Activated CD8-positive, alpha-beta memory T cell treated with anti-CD3 and anti-CD28 coated beads, Interleukin-2, amount 10 ng/mL, durations not matched to agents 7 days and 5 days (primary cell): Measurements from ENCODE around the gene RAD21L1. TPM values are rescaled to one million over a fixed set of nuclear protein-coding genes. Genes with fewer than 3 reads are reported as not detected.

ENCODE experiments used
- ATAC-seq: fragments of 150-1000 bp; cut with Tn5 transposase; one replicate; pipeline ENCODE4 v1.10.0; 2021; ENCODE audit warnings: moderate library complexity
- CTCF ChIA-PET: fragments of 350-600 bp; sonication (Branson Sonifier 250); formaldehyde crosslinking; loops from one replicate; lab custom pipeline; 2021; ENCODE audit warnings: antibody characterized with exemption; lab: Charles Lee
- DNase-seq: peaks from one replicate; pipeline ENCODE4 v3.0.0-alpha.2; 2020
- H3K27ac Mint-ChIP-seq: one replicate; pipeline ENCODE4 v1.8.0; 2021; ENCODE audit warnings: mild to moderate bottlenecking, mixed read lengths
- H3K27me3 Mint-ChIP-seq: one replicate; pipeline ENCODE4 v1.8.0; 2021; ENCODE audit warnings: mixed read lengths
- H3K36me3 Mint-ChIP-seq: one replicate; pipeline ENCODE4 v1.8.0; 2021; ENCODE audit warnings: mild to moderate bottlenecking, mixed read lengths
- H3K4me1 Mint-ChIP-seq: one replicate; pipeline ENCODE4 v1.8.0; 2021; ENCODE audit warnings: mixed read lengths
- H3K4me3 Mint-ChIP-seq: one replicate; pipeline ENCODE4 v1.8.0; 2021; ENCODE audit warnings: mild to moderate bottlenecking, moderate library complexity, mixed read lengths
- H3K9me3 Mint-ChIP-seq: one replicate; pipeline ENCODE4 v1.8.0; 2022; ENCODE audit warnings: low read depth, mixed read lengths
- total RNA-seq, 2 experiments: library from RNA; stranded (reverse); gene quantifications; one replicate each; pipeline ENCODE4 v1.2.3, GENCODE V29; 2021

Gene RAD21L1
- total RNA-seq, 2 experiments from 2014 or later, result 0.67 TPM; not detected in 1

- CTCF ChIA-PET, result no interaction called here
- no peak overlapping the region for H3K27ac Mint-ChIP-seq
- H3K9me3 Mint-ChIP-seq, result no peaks in the 10 kb centered on the region
- no peaks in the 10 kb centered on the region for H3K36me3 Mint-ChIP-seq
- DNase-seq (no peak), ATAC-seq (no peak)
- peaks cover 12% of the 10 kb centered on the region for H3K4me1 Mint-ChIP-seq
- peaks cover 47% of the 10 kb centered on the region for H3K27me3 Mint-ChIP-seq
- H3K4me3 Mint-ChIP-seq, result no peak overlapping the region
Measured at GRCh38 chr20:1187605-1188171, 38.2 kb upstream of the RAD21L1 start.

DNA sequence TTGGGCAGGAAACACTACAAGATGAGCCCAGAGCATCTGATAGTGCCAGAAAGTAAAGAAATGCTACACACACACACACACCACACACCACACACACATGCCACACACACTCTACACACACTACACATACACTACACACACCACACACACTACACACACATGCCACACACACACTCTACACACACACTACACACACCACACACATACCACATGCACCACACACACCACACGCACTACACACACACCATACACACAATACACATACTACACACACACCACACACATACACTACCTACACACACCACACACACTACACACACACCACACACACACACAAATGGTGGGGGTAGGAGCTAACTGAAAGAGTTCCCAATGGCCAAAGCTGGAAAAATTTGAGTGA, 37.5 kb upstream of the RAD21L1 start:
- peaks cover 12% of the 10 kb centered on the region for H3K4me1 Mint-ChIP-seq
- CTCF ChIA-PET, result no interaction called here
- no peaks in the 10 kb centered on the region for H3K36me3 Mint-ChIP-seq
- no peak overlapping the region for H3K27ac Mint-ChIP-seq
- ATAC-seq (no peak), DNase-seq (no peak)
- peaks cover 40% of the 10 kb centered on the region for H3K27me3 Mint-ChIP-seq
- H3K9me3 Mint-ChIP-seq, result no peaks in the 10 kb centered on the region
- H3K4me3 Mint-ChIP-seq, result no peak overlapping the region

DNA sequence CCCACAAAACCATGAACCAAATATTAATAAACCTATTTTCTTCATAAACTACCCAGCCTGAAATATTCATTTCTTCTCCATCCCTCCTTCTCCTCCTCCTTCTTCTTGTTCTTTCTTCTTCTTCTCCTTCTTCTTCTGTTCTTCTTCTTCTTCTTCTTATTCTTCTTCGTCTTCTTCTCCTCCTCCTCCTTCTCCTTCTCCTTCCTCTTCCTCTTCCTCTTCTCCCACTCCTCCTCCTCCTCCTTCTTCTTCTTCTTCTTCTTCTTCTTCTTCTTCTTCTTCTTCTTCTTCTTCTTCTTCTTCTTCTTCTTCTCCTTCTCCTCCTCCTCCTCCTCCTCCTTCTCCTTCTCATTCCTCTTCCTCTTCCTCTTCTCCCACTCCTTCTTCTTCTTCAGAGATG, 36.0 kb upstream of the RAD21L1 start:
- no peak overlapping the region for H3K4me3 Mint-ChIP-seq
- peaks cover 26% of the 10 kb centered on the region for H3K27me3 Mint-ChIP-seq
- H3K36me3 Mint-ChIP-seq, result no peaks in the 10 kb centered on the region
- no peak for DNase-seq
- peaks cover 5% of the 10 kb centered on the region for H3K4me1 Mint-ChIP-seq
- no peak overlapping the region for H3K27ac Mint-ChIP-seq
- no peaks in the 10 kb centered on the region for H3K9me3 Mint-ChIP-seq
- CTCF ChIA-PET, result no interaction called here
- no peak for ATAC-seq

- CTCF ChIA-PET, result interaction anchor here (1.1 kb wide), 1 partner anchor 21 kb away, joined by 3 read pairs; no protein-coding TSS in a partner anchor
- Mint-ChIP-seq H3K4me1 (peaks cover 5% of the 10 kb centered on the region), H3K27me3 (peaks cover 26% of the 10 kb centered on the region), H3K36me3 (no peaks in the 10 kb centered on the region), H3K27ac (no peak overlapping the region), H3K9me3 (no peaks in the 10 kb centered on the region), H3K4me3 (no peak overlapping the region)
- no peak for ATAC-seq
- no peak for DNase-seq
Measured at GRCh38 chr20:1190847-1191246, 35.0 kb upstream of the RAD21L1 start.

GRCh38 chr20:1191299-1191698, 34.5 kb upstream of the RAD21L1 start:
- Mint-ChIP-seq H3K36me3 (no peaks in the 10 kb centered on the region), H3K4me1 (peaks cover under 1% of the 10 kb centered on the region), H3K27me3 (peaks cover 22% of the 10 kb centered on the region), H3K9me3 (no peaks in the 10 kb centered on the region), H3K27ac (no peak overlapping the region), H3K4me3 (no peak overlapping the region)
- CTCF ChIA-PET, result interaction anchor here (1.1 kb wide), 1 partner anchor 21 kb away, joined by 3 read pairs; no protein-coding TSS in a partner anchor
- DNase-seq (no peak), ATAC-seq (no peak)

GRCh38 chr20:1195226-1195625, 30.6 kb upstream of the RAD21L1 start:
- ATAC-seq (no peak), DNase-seq (no peak)
- Mint-ChIP-seq H3K36me3 (no peaks in the 10 kb centered on the region), H3K4me1 (peaks cover 4% of the 10 kb centered on the region), H3K9me3 (no peaks in the 10 kb centered on the region), H3K27ac (no peak overlapping the region), H3K27me3 (peaks cover 8% of the 10 kb centered on the region), H3K4me3 (no peak overlapping the region)
- CTCF ChIA-PET, result no interaction called here

DNA sequence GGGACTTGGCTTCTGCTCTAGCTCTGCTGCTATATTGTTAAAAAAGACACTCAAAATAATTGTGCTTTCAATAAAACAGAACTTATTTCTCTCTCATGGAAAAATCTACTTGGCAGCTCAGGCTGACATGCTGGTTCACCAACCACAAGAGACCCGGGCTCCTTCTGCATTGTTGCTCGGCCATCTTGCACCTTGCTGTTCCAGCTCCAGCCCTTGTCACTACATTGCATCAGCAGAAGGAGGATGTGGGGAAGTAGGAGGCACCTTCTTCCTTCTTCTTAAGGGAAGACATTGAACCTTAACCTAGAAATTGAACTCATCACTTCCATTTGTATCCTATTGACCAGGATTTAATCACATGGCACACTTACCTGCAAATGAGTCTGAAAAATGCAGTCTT, 29.2 kb upstream of the RAD21L1 start:
- H3K27ac Mint-ChIP-seq, result no peak overlapping the region
- no peaks in the 10 kb centered on the region for H3K27me3 Mint-ChIP-seq
- peaks cover 6% of the 10 kb centered on the region for H3K4me1 Mint-ChIP-seq
- H3K4me3 Mint-ChIP-seq, result no peak overlapping the region
- no peaks in the 10 kb centered on the region for H3K9me3 Mint-ChIP-seq
- ATAC-seq, result no peak
- no peaks in the 10 kb centered on the region for H3K36me3 Mint-ChIP-seq
- no peak for DNase-seq
- CTCF ChIA-PET, result interaction anchor here (0.7 to 0.8 kb wide), 2 partner anchors 12 to 379 kb away, joined by 3 to 4 read pairs; no protein-coding TSS in a partner anchor

DNA sequence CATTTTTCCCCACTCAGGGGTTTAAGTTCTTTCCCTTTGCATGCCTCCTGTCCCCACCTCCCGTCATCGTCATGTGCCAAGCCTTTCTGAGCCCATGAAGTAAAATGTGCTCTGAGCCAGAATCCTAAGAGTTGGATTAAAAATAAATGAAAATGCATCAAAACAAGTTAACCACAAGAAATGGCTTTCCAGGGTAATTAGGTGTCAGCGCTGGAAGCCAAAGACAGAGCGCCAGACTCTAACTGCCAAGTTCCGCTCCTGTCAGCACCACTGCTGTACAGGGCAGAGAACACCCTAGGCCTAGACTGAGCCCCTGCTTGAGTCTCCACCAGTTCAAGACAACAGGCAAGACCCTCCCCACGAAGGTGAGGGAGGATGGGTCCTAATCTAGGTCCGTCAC, 28.0 kb upstream of the RAD21L1 start:
- Mint-ChIP-seq H3K4me1 (peaks cover 6% of the 10 kb centered on the region), H3K27me3 (no peaks in the 10 kb centered on the region), H3K9me3 (no peaks in the 10 kb centered on the region), H3K27ac (no peak overlapping the region), H3K36me3 (no peaks in the 10 kb centered on the region), H3K4me3 (no peak overlapping the region)
- no peak for ATAC-seq
- no peak for DNase-seq
- CTCF ChIA-PET, result interaction anchor here (1.4 kb wide), 1 partner anchor 253 kb away, joined by 3 read pairs; no protein-coding TSS in a partner anchor

GRCh38 chr20:1198751-1199150, 27.1 kb upstream of the RAD21L1 start:
- H3K36me3 Mint-ChIP-seq, result no peaks in the 10 kb centered on the region
- ATAC-seq (no peak), DNase-seq (no peak)
- no peak overlapping the region for H3K27ac Mint-ChIP-seq
- H3K4me1 Mint-ChIP-seq, result peaks cover 6% of the 10 kb centered on the region
- CTCF ChIA-PET, result interaction anchor here (1.1 to 1.4 kb wide), 2 partner anchors 14 to 252 kb away, joined by 3 read pairs; no protein-coding TSS in a partner anchor
- H3K9me3 Mint-ChIP-seq, result no peaks in the 10 kb centered on the region
- no peak overlapping the region for H3K4me3 Mint-ChIP-seq
- no peaks in the 10 kb centered on the region for H3K27me3 Mint-ChIP-seq

DNA sequence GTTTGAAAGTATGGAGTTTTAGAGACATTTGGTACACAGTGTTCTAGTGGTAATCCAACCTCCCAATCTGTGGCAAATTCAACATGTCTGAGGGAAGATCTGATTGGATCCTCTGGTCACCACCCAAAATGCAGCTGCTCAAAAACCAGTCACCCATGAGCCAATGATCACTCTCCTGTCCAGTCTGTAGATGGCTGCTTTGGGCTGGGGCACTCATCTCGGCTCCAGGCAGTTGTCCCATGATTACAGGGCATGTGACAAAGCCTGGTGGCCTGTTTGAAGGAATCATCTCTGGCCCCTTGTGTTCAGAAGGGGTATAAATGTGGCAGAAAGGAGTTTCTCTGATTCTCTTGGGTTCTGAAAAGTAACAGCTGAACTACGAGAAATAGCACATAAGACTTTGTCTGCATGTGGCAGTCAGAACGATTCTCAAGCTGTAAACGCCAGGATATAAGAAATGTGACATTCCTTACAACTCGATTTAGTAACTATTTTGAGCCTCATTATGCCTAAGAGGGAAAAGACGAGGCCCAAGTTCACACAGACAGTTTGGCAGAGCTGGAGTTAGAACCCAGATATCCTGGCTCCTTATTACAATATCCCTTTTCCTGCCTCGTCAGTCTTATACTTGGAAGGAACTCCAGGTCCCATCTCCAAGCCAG, 26.5 kb upstream of the RAD21L1 start:
- Mint-ChIP-seq H3K27me3 (no peaks in the 10 kb centered on the region), H3K27ac (no peak overlapping the region), H3K9me3 (no peaks in the 10 kb centered on the region), H3K36me3 (no peaks in the 10 kb centered on the region), H3K4me1 (peaks cover 6% of the 10 kb centered on the region), H3K4me3 (no peak overlapping the region)
- DNase-seq, result no peak
- CTCF ChIA-PET, result interaction anchor here (1.1 to 1.4 kb wide), 4 partner anchors 12 to 305 kb away, joined by 3 to 5 read pairs (median 4); no protein-coding TSS in a partner anchor
- ATAC-seq, result no peak

DNA sequence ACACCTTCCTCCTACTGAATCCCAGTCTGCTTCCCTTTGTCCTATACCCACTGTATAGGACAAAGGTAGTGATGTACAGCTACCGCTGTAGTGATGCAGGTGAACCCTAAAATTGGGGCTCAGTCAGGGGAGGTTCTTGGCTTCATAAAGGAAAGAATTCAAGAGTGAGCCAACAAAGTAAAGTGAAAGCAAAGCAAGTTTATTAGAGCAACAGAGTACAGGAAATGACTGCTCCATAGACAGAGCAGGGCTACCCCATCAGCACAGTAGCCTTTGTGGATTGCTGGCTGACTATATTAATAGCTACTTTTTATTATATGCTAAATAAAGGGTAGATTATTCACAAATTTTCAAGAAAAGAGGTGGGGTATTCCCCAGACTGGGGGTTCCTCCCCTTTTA, 25.9 kb upstream of the RAD21L1 start:
- CTCF ChIA-PET, result interaction anchor here (0.6 to 1.4 kb wide), 4 partner anchors 12 to 304 kb away, joined by 3 to 5 read pairs (median 4); no protein-coding TSS in a partner anchor
- H3K27ac Mint-ChIP-seq, result no peak overlapping the region
- ATAC-seq (no peak), DNase-seq (no peak)
- H3K36me3 Mint-ChIP-seq, result no peaks in the 10 kb centered on the region
- no peaks in the 10 kb centered on the region for H3K27me3 Mint-ChIP-seq
- H3K4me3 Mint-ChIP-seq, result no peak overlapping the region
- no peaks in the 10 kb centered on the region for H3K9me3 Mint-ChIP-seq
- peaks cover 6% of the 10 kb centered on the region for H3K4me1 Mint-ChIP-seq

GRCh38 chr20:1202762-1203504, 22.9 kb upstream of the RAD21L1 start, which contains the start of gene C20orf202:
TSS of gene C20orf202 (plus strand) at chr20:1203454. CDS start at chr20:1203586, 132 bp downstream.
- DNase-seq, result no peak
- no peak within 1 kb of the TSS for H3K4me3 Mint-ChIP-seq
- no peak within 1 kb of the TSS for H3K27ac Mint-ChIP-seq
- no peaks in the 10 kb centered on the region for H3K9me3 Mint-ChIP-seq
- CTCF ChIA-PET, result interaction anchor here (1.0 to 2.4 kb wide), 3 partner anchors 10 to 94 kb away, joined by 3 to 11 read pairs (median 3); no protein-coding TSS in a partner anchor
- no peaks in the 10 kb centered on the region for H3K36me3 Mint-ChIP-seq
- H3K4me1 Mint-ChIP-seq, result peaks cover 6% of the 10 kb centered on the region
- H3K27me3 Mint-ChIP-seq, result no peaks in the 10 kb centered on the region
- ATAC-seq, result no peak

DNA sequence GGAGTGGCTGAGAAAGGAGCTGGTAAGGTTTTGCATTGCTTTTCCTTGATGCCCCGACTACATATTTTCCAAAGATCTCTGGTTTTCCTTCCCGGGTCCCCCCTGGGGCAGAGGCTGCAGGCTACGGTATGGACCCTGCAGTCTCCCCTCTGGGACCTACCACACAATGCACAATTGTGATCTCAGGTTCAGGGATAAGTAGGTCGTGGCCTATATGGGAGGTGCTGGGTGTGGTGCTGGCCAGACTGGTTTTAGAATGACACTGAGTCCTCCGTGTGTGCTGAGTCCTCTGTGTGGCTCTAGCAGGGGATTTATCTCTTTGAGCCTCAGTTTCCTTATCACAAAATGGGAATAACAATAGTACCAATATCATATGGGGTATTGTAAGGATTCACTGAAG, 22.2 kb upstream of the RAD21L1 start:
- ATAC-seq, result no peak
- H3K27me3 Mint-ChIP-seq, result peaks cover 3% of the 10 kb centered on the region
- H3K4me3 Mint-ChIP-seq, result no peak overlapping the region
- peaks cover 6% of the 10 kb centered on the region for H3K4me1 Mint-ChIP-seq
- H3K27ac Mint-ChIP-seq, result no peak overlapping the region
- CTCF ChIA-PET, result interaction anchor here (1.0 to 2.4 kb wide), 3 partner anchors 9 to 94 kb away, joined by 3 to 11 read pairs (median 3); no protein-coding TSS in a partner anchor
- no peaks in the 10 kb centered on the region for H3K36me3 Mint-ChIP-seq
- H3K9me3 Mint-ChIP-seq, result no peaks in the 10 kb centered on the region
- DNase-seq, result no peak
